PC-9 (cell line): ENCODE data around the gene DGLUCY. TPM values are rescaled to one million over a fixed set of nuclear protein-coding genes. Genes with fewer than 3 reads are reported as not detected.

Experiments
- BruUV-seq: library from RNA; stranded (reverse); fragments of 400-500 nt; replicated peaks from 2 replicates; lab custom pipeline; 2021; lab: Mats Ljungman, UMichigan
- CTCF ChIA-PET: fragments of 300-600 bp; sonication (Branson Sonifier 250); formaldehyde crosslinking; loops from one replicate; lab custom pipeline; 2022; ENCODE audit warnings: antibody characterized with exemption; lab: Charles Lee
- POLR2A ChIA-PET: fragments of 300-600 bp; sonication (Branson Sonifier 250); formaldehyde crosslinking; loops from one replicate; lab custom pipeline; 2022; ENCODE audit warnings: antibody characterized with exemption; ENCODE audit not compliant: unreplicated experiment; lab: Charles Lee
- DNase-seq, 2 experiments: peaks; one replicate each; pipeline versions ENCODE4 v3.0.0 to v3.0.0-alpha.2; 2015 to 2022; ENCODE audit warnings: mixed read lengths in 1 of 2
- H2AFZ ChIP-seq: fragments of 200-600 bp; sonication (generic); 2 replicates; pipeline ENCODE4 v1.8.1; 2017; ENCODE audit warnings: antibody characterized with exemption
- H3F3A ChIP-seq: fragments of 200-600 bp; sonication (generic); 2 replicates; pipeline ENCODE4 v1.8.1; 2017; ENCODE audit warnings: antibody characterized with exemption, mild to moderate bottlenecking, low read depth; ENCODE audit not compliant: insufficient read depth
- H3K27ac ChIP-seq: fragments of 200-600 bp; sonication (generic); 2 replicates; pipeline ENCODE4 v1.6.1; 2016; ENCODE audit warnings: mixed run types
- H3K27me3 ChIP-seq: fragments of 200-600 bp; sonication (generic); 2 replicates; pipeline ENCODE4 v1.6.1; 2016; ENCODE audit warnings: low read depth, mixed run types; ENCODE audit not compliant: insufficient read depth
- H3K36me3 ChIP-seq: fragments of 200-600 bp; sonication (generic); 2 replicates; pipeline ENCODE4 v1.6.1; 2016; ENCODE audit warnings: low read depth, mixed run types
- H3K4me1 ChIP-seq: fragments of 200-600 bp; sonication (generic); replicated peaks from 2 replicates; pipeline ENCODE4 v1.6.1; 2016; ENCODE audit warnings: mixed run types; ENCODE audit not compliant: insufficient read depth
- H3K4me2 ChIP-seq: fragments of 200-600 bp; sonication (generic); 2 replicates; pipeline ENCODE4 v1.6.1; 2017; ENCODE audit warnings: mixed run types
- H3K4me3 ChIP-seq: fragments of 200-600 bp; sonication (generic); 2 replicates; pipeline ENCODE4 v1.6.1; 2016; ENCODE audit warnings: mixed run types
- H3K79me2 ChIP-seq: fragments of 200-600 bp; sonication (generic); 2 replicates; pipeline ENCODE4 v1.6.1; 2017; ENCODE audit warnings: low read depth, mixed run types
- H3K9me2 ChIP-seq: fragments of 200-600 bp; sonication (generic); 2 replicates; pipeline ENCODE4 v1.8.1; 2017; ENCODE audit warnings: mild to moderate bottlenecking; ENCODE audit not compliant: insufficient read depth
- H3K9me3 ChIP-seq: fragments of 200-600 bp; sonication (generic); 2 replicates; pipeline ENCODE4 v1.8.1; 2016; ENCODE audit warnings: low read depth; ENCODE audit not compliant: insufficient read depth
- H4K20me1 ChIP-seq: fragments of 200-600 bp; sonication (generic); 2 replicates; pipeline ENCODE4 v1.8.1; 2017; ENCODE audit not compliant: insufficient read depth
- EZH2 ChIP-seq: fragments of 200-600 bp; sonication (generic); IDR thresholded peaks from 2 replicates; pipeline ENCODE4 v1.8.0; 2017; ENCODE audit warnings: antibody characterized with exemption, low read depth
- intact Hi-C: fragments of 100-400 bp; cut with micrococcal nuclease; formaldehyde crosslinking; loops from one replicate; pipeline ENCODE4 v1.10.0; 2022; ENCODE audit not compliant: unreplicated experiment
- total RNA-seq: library from RNA; stranded (reverse); gene quantifications from 2 replicates; pipeline ENCODE4 v1.2.3, GENCODE V29; 2021
- TF ChIP-seq, protein P1 (sequence below): fragments of 200-600 bp; sonication (generic); conservative IDR thresholded peaks from 2 replicates; pipeline ENCODE4 v1.6.1; 2017; ENCODE audit warnings: mixed run types, antibody characterized with exemption, mild to moderate bottlenecking, moderate library complexity

The DGLUCY gene
- total RNA-seq, 1 experiment from 2014 or later = 15.9 TPM

DNA sequence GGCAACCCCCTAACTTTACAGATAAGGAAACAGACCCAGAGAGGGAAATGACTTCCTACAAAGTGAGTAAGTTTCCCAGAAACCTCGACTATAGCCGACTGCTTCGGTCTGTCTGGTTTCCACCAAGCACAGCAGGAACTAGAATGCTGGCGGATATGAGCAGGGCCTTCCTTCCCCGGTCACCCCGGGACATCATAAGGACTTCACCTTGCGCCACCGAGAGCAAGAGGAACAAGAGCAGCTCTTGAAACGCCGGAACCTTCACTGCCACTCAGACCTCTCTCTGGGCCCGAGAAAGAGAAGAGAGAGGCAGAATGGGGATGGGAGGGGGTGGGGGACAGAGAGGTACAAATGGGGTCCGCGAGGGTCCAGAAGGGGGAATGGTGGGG is 160.0 kb downstream of the DGLUCY start:
- Histone ChIP-seq H4K20me1 (no peaks in the 10 kb centered on the region), H3K27me3 (no peaks in the 10 kb centered on the region), H2AFZ (no peak overlapping the region), H3K4me3 (no peak overlapping the region), H3K36me3 (no peaks in the 10 kb centered on the region), H3K4me1 (no peaks in the 10 kb centered on the region), H3K79me2 (no peaks in the 10 kb centered on the region), H3K27ac (no peak overlapping the region), H3K9me2 (no peaks in the 10 kb centered on the region), H3K9me3 (no peaks in the 10 kb centered on the region), H3K4me2 (no peak overlapping the region), H3F3A (no peaks in the 10 kb centered on the region)
- POLR2A ChIA-PET = no interaction called here
- CTCF ChIA-PET = no interaction called here
- DNase-seq = no peak
- intact Hi-C loops = no loop called here
- BruUV-seq = no TSS peak
- TF ChIP-seq, protein P1, sequence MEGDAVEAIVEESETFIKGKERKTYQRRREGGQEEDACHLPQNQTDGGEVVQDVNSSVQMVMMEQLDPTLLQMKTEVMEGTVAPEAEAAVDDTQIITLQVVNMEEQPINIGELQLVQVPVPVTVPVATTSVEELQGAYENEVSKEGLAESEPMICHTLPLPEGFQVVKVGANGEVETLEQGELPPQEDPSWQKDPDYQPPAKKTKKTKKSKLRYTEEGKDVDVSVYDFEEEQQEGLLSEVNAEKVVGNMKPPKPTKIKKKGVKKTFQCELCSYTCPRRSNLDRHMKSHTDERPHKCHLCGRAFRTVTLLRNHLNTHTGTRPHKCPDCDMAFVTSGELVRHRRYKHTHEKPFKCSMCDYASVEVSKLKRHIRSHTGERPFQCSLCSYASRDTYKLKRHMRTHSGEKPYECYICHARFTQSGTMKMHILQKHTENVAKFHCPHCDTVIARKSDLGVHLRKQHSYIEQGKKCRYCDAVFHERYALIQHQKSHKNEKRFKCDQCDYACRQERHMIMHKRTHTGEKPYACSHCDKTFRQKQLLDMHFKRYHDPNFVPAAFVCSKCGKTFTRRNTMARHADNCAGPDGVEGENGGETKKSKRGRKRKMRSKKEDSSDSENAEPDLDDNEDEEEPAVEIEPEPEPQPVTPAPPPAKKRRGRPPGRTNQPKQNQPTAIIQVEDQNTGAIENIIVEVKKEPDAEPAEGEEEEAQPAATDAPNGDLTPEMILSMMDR = no peak
- no peak for TF ChIP-seq EZH2

DNA sequence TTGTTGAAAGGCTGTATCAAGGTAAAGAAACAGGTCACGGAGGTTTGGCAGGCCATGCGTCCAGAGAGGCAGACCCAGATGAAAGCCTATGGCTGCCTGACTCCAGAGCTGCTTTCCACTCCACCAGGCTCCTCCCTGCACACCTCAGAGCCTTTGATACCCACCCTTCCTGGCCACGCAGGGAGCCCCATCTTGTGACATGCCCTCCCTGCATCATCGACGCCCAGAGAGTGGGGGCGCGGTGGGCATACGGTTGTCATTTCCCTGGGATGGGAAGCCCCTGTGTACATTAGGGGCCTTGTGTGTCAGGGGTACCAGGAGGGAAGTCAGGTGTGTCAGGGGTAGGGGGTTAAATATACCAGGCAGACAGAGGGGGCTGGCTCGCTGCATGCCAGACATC is 160.9 kb downstream of the DGLUCY start:
- Histone ChIP-seq H3K4me1 (no peaks in the 10 kb centered on the region), H3K27me3 (no peaks in the 10 kb centered on the region), H3K27ac (no peak overlapping the region), H3K9me3 (no peaks in the 10 kb centered on the region), H3K79me2 (no peaks in the 10 kb centered on the region), H3F3A (no peaks in the 10 kb centered on the region), H3K36me3 (no peaks in the 10 kb centered on the region), H3K9me2 (no peaks in the 10 kb centered on the region), H3K4me3 (no peak overlapping the region), H4K20me1 (no peaks in the 10 kb centered on the region), H2AFZ (no peak overlapping the region), H3K4me2 (no peak overlapping the region)
- ChIA-PET CTCF (no interaction called here), POLR2A (no interaction called here)
- DNase-seq = no peak
- intact Hi-C loops = no loop called here
- BruUV-seq = no TSS peak
- TF ChIP-seq, protein P1 = no peak
- TF ChIP-seq EZH2 = no peak

Other genes starting within 250 kb of the DGLUCY start
- 3.0 and 3.5 TPM in 2 replicates for gene RPS6KA5, start 53.4 kb upstream of the DGLUCY start, total RNA-seq
- not detected in 2 replicates for gene GPR68, start 130.6 kb downstream of the DGLUCY start, total RNA-seq